Activated CD4-positive, alpha-beta memory T cell treated with anti-CD3 and anti-CD28 coated beads, Interleukin-2, amount 10 ng/mL, durations not matched to agents 7 days and 5 days (primary cell): ENCODE data around the gene PPP2R3A. TPM values are rescaled to one million over a fixed set of nuclear protein-coding genes. Genes with fewer than 3 reads are reported as not detected.

Source experiments
- CTCF ChIA-PET: fragments of 350-600 bp; sonication (Branson Sonifier 250); formaldehyde crosslinking; loops from one replicate; lab custom pipeline; 2021; ENCODE audit warnings: antibody characterized with exemption, inconsistent platforms; lab: Charles Lee
- POLR2A ChIA-PET: fragments of 350-600 bp; sonication (Branson Sonifier 250); formaldehyde crosslinking; loops from one replicate; lab custom pipeline; 2021; ENCODE audit warnings: antibody characterized with exemption; lab: Charles Lee
- DNase-seq: peaks from one replicate; pipeline ENCODE4 v3.0.0-alpha.2; 2020
- H3K27ac Mint-ChIP-seq: one replicate; pipeline ENCODE4 v1.8.0; 2021; ENCODE audit warnings: mild to moderate bottlenecking, mixed read lengths
- H3K27me3 Mint-ChIP-seq: one replicate; pipeline ENCODE4 v1.8.0; 2021; ENCODE audit warnings: mixed read lengths
- H3K36me3 Mint-ChIP-seq: one replicate; pipeline ENCODE4 v1.8.0; 2021; ENCODE audit warnings: low read depth, mixed read lengths
- H3K4me1 Mint-ChIP-seq: one replicate; pipeline ENCODE4 v1.8.0; 2021; ENCODE audit warnings: mixed read lengths
- H3K4me3 Mint-ChIP-seq: one replicate; pipeline ENCODE4 v1.8.0; 2021; ENCODE audit warnings: mild to moderate bottlenecking, mixed read lengths
- H3K9me3 Mint-ChIP-seq: one replicate; pipeline ENCODE4 v1.8.0; 2021; ENCODE audit warnings: mixed read lengths
- total RNA-seq, 2 experiments: library from RNA; stranded (reverse); gene quantifications; one replicate each; pipeline ENCODE4 v1.2.3, GENCODE V29; 2021

The PPP2R3A gene
- total RNA-seq, 2 experiments from 2014 or later: 0.03 TPM; not detected in 1

DNA sequence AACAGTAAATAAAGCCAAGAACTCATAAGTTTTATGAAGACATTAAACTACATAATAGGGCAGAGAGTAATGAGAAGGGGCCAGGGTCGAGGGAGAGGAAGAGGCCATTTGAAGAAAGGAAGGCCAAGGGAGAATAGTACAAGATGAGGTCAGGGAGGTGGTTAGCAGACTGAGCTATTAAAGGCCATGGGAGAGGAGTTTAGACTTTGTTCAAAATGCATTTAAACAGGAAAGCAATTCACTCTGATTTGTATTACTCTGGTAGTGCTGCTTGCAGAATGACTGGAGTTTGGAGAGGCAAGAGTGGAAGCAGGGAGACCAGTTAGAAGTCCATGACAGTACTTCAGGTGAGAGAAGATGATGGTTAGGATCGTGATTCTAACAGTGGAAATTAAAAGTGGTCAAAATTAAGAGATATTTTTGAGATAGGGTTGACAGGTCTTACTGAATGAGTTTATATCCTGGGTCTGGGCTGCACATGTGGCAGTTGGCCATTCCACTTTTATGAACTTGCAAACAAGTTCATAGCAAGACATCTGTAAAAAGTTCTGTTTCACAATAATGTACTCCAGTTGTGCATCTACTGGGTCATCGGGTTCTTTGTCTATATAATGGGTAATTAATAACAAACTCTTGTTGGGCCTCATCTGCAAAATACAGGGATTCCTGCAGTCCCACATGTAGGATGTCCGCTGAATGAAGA, 16.3 kb downstream of the PPP2R3A start:
- CTCF ChIA-PET: no interaction called here
- no peaks in the 10 kb centered on the region for H3K4me1 Mint-ChIP-seq
- peaks cover 4% of the 10 kb centered on the region for H3K27me3 Mint-ChIP-seq
- H3K9me3 Mint-ChIP-seq: no peaks in the 10 kb centered on the region
- H3K27ac Mint-ChIP-seq: no peak overlapping the region
- no peaks in the 10 kb centered on the region for H3K36me3 Mint-ChIP-seq
- no peak for DNase-seq
- POLR2A ChIA-PET: no interaction called here
- no peak overlapping the region for H3K4me3 Mint-ChIP-seq

DNA sequence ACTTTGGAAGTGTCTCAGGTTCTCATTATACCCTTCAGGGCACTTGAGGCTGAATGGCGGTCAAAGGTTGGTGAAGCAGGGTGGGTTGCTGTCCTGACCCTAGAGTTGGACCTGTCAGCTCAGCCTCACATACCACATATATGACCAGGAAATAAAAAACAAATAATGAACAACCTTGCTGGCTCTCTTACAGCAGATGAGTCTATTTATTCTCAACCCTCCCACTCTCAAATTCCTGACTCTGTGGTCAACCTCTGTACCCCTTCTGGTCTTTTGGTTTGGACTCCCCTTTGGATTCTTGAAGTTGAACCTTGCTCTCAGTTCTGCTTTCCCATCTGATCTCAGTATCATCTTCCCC, 16.9 kb downstream of the PPP2R3A start:
- Mint-ChIP-seq H3K9me3 (no peaks in the 10 kb centered on the region), H3K36me3 (no peaks in the 10 kb centered on the region), H3K4me3 (no peak overlapping the region), H3K27me3 (peaks cover 4% of the 10 kb centered on the region), H3K27ac (no peak overlapping the region), H3K4me1 (no peaks in the 10 kb centered on the region)
- ChIA-PET CTCF (no interaction called here), POLR2A (no interaction called here)
- no peak for DNase-seq

DNA sequence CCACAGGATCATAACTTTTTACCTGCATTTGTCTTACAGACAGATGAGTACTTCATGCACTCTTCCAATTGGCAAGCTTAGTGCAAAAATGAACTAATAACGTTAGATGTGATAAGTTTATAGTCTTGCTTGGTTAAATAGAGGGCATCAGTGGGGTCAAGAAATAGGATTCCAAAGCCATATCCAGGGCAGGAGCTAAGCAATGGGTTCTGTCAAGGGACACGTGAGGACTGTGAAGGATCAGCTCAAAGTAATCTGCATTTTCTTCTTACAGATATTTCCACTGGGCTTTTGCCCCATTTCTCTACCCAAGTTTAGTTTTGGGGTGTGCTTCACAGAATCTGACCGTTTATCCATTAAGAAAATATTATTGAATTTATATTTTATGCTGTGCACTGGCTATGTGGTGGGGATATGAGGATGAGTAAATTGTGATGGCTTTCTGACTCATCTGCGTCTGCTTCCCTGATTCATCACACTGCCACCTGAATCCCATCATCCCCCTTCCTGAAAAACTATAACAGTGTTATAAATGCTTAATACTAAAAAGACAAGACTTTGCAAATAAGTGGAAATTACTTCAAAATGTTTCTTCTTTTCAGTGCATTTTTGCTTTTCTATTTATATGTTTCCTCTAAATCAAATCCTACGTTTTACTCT, 17.5 kb downstream of the PPP2R3A start:
- ChIA-PET POLR2A (no interaction called here), CTCF (no interaction called here)
- Mint-ChIP-seq H3K4me1 (no peaks in the 10 kb centered on the region), H3K36me3 (no peaks in the 10 kb centered on the region), H3K9me3 (no peaks in the 10 kb centered on the region), H3K4me3 (no peak overlapping the region), H3K27ac (no peak overlapping the region), H3K27me3 (peaks cover 4% of the 10 kb centered on the region)
- no peak for DNase-seq

DNA sequence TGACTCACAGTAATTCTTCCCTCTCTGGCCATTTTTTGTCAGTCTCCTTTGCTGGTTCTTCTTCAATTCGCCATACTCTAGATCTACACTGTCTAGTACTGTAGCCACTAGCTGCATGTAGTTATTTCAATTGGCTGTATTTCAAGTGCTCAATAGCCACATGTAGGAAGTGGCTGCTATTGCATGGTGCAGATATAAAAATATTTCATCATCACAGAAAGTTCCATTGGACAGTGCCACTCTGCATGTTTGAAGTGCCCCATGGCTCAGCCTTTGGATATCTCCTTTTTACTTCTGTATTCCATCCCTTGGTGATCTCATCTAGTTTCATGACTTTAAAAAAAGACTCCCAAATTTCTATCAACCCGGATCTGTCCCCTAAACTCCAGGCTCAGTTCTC, 22.1 kb downstream of the PPP2R3A start:
- Mint-ChIP-seq H3K36me3 (no peaks in the 10 kb centered on the region), H3K4me1 (no peaks in the 10 kb centered on the region), H3K27ac (no peak overlapping the region), H3K27me3 (peaks cover 14% of the 10 kb centered on the region), H3K4me3 (no peak overlapping the region), H3K9me3 (no peaks in the 10 kb centered on the region)
- CTCF ChIA-PET: no interaction called here
- POLR2A ChIA-PET: no interaction called here
- DNase-seq: no peak

DNA sequence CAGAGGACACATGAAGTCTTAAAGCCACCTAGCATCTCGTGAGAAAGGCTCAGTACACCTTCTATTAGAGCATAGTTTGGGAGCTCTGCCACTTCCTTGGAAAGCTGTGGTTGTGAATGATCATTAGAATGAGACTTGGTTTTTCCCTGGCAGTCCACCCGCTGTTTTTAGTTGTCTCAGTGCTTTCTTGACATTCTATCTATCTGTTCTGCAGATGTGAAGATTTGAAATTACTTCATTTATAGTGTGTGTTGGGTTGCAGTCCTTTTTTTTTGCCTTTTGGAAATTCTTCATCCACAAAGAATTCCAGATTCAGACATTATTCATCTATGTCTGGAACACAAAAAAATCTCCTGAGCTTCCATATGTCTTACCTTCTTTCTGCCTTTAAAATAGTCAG, 23.7 kb downstream of the PPP2R3A start:
- ChIA-PET CTCF (no interaction called here), POLR2A (no interaction called here)
- no peak for DNase-seq
- Mint-ChIP-seq H3K4me1 (no peaks in the 10 kb centered on the region), H3K9me3 (no peaks in the 10 kb centered on the region), H3K27ac (no peak overlapping the region), H3K4me3 (no peak overlapping the region), H3K27me3 (peaks cover 13% of the 10 kb centered on the region), H3K36me3 (no peaks in the 10 kb centered on the region)

- H3K4me3 Mint-ChIP-seq: no peak overlapping the region
- H3K27ac Mint-ChIP-seq: no peak overlapping the region
- POLR2A ChIA-PET: no interaction called here
- CTCF ChIA-PET: no interaction called here
- H3K9me3 Mint-ChIP-seq: no peaks in the 10 kb centered on the region
- no peaks in the 10 kb centered on the region for H3K36me3 Mint-ChIP-seq
- H3K4me1 Mint-ChIP-seq: no peaks in the 10 kb centered on the region
- no peak for DNase-seq
- peaks cover 17% of the 10 kb centered on the region for H3K27me3 Mint-ChIP-seq
Measured at GRCh38 chr3:135990903-135991302, 25.4 kb downstream of the PPP2R3A start.

DNA sequence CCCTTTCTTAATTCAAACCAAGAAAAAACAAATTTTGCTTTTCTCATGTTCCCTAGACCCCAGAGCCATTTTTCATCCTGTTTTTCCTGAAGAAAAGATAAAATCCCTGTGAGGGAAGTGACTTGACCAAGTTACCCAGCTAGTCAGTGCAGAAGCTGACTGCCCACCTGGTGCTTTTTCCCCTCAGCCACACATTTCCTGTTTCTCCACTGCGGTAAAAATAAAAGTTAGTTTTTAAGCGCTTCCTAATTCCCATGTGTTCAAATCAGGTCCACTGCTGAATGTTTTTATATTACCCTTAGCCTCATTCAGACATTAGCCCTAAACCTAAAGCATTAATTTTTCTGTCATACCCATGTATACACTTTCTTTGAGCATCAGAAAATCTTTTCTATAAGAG, 26.1 kb downstream of the PPP2R3A start:
- H3K27me3 Mint-ChIP-seq: peaks cover 17% of the 10 kb centered on the region
- DNase-seq: no peak
- H3K4me1 Mint-ChIP-seq: no peaks in the 10 kb centered on the region
- no peaks in the 10 kb centered on the region for H3K36me3 Mint-ChIP-seq
- H3K27ac Mint-ChIP-seq: no peak overlapping the region
- CTCF ChIA-PET: no interaction called here
- POLR2A ChIA-PET: no interaction called here
- no peak overlapping the region for H3K4me3 Mint-ChIP-seq
- H3K9me3 Mint-ChIP-seq: no peaks in the 10 kb centered on the region

DNA sequence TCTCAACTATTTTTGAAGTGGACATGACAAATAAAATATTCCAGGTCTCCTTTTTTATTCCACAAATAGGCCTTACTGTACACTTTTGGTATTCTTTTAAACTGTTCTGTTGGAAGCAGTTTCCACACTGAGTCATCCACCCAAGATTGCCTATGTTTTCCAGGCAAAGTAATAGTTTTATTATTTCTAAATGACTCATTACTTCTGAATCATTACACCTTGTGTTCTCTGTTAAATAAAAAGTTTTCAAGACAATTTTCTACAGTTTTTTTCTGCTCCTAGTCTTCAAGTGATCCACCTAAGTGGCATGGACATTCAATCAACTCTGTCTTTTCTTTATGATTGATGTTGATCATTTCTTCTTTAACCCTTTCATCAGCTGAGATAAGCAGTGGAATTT, 26.5 kb downstream of the PPP2R3A start:
- H3K36me3 Mint-ChIP-seq: no peaks in the 10 kb centered on the region
- DNase-seq: no peak
- H3K4me1 Mint-ChIP-seq: no peaks in the 10 kb centered on the region
- H3K4me3 Mint-ChIP-seq: no peak overlapping the region
- H3K27me3 Mint-ChIP-seq: peaks cover 17% of the 10 kb centered on the region
- H3K9me3 Mint-ChIP-seq: no peaks in the 10 kb centered on the region
- CTCF ChIA-PET: no interaction called here
- H3K27ac Mint-ChIP-seq: no peak overlapping the region
- POLR2A ChIA-PET: no interaction called here

GRCh38 chr3:135994708-135995337, 29.3 kb downstream of the PPP2R3A start:
- ChIA-PET CTCF (no interaction called here), POLR2A (no interaction called here)
- Mint-ChIP-seq H3K4me1 (no peaks in the 10 kb centered on the region), H3K27ac (no peak overlapping the region), H3K9me3 (no peaks in the 10 kb centered on the region), H3K4me3 (no peak overlapping the region), H3K36me3 (no peaks in the 10 kb centered on the region), H3K27me3 (peaks cover 18% of the 10 kb centered on the region)
- DNase-seq: no peak

GRCh38 chr3:135995766-135996165, 30.2 kb downstream of the PPP2R3A start:
- H3K4me3 Mint-ChIP-seq: no peak overlapping the region
- H3K36me3 Mint-ChIP-seq: no peaks in the 10 kb centered on the region
- H3K4me1 Mint-ChIP-seq: no peaks in the 10 kb centered on the region
- ChIA-PET POLR2A (no interaction called here), CTCF (no interaction called here)
- DNase-seq: no peak
- no peaks in the 10 kb centered on the region for H3K9me3 Mint-ChIP-seq
- peaks cover 23% of the 10 kb centered on the region for H3K27me3 Mint-ChIP-seq
- no peak overlapping the region for H3K27ac Mint-ChIP-seq

DNA sequence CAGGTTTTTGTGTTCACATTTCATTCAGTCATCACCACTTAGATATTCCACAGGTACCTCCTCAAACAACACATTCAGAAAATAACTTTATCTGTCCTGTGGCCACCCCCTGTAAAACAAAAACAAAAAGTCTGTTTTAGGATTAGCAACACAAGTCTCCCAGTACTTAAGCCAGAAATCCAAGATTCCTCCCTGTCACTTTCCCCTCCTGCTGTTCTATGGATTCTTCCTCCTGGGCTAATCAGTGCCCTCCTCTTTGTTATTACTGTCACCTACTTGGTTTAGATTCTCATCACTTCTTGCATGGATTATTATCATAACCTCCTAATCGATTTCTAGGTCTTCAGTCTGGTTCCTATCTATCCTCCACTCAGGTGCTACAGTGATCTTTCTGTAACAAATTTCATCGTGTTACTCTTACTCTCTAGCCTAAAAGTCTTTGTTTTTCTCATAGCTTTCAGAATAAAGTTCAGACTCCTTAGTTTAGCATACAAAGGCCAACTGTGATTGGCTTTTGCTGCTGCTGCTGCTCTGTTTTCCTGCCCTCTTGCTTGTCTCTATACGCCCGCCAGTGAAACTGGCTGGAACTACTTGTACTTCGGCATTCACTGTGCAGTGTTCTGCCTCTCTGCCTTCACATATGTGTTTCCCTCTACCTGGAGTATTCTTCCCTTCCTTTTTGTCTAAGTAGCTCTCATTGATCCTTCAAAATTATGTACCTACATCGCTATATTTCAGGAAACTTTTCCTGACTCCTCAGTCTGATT, 32.2 kb downstream of the PPP2R3A start:
- Mint-ChIP-seq H3K4me3 (no peak overlapping the region), H3K4me1 (no peaks in the 10 kb centered on the region), H3K9me3 (no peaks in the 10 kb centered on the region), H3K27ac (no peak overlapping the region), H3K36me3 (no peaks in the 10 kb centered on the region), H3K27me3 (peaks cover 14% of the 10 kb centered on the region)
- CTCF ChIA-PET: no interaction called here
- DNase-seq: no peak
- POLR2A ChIA-PET: no interaction called here

DNA sequence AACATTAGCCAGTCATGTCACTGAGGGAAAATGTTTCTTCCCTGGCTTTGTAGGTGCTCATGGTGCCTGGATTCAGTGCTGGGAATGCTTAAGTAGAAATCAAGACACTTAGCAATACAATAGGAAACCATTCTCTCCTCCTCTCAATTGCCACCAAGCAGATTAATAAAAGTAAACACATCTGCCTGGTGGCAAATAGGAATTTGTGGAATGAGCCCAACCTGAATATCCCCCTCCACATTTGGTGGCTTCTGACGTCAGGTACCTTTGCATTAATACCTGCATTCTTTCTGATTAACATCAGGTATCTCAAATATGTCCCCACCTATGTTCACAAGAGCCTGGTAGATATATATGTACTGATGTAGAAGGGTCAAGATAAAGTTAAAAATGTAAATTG, 42.7 kb downstream of the PPP2R3A start:
- CTCF ChIA-PET: no interaction called here
- peaks cover 2% of the 10 kb centered on the region for H3K27me3 Mint-ChIP-seq
- POLR2A ChIA-PET: no interaction called here
- no peaks in the 10 kb centered on the region for H3K9me3 Mint-ChIP-seq
- DNase-seq: no peak
- H3K4me1 Mint-ChIP-seq: no peaks in the 10 kb centered on the region
- no peaks in the 10 kb centered on the region for H3K36me3 Mint-ChIP-seq
- no peak overlapping the region for H3K27ac Mint-ChIP-seq
- H3K4me3 Mint-ChIP-seq: no peak overlapping the region

DNA sequence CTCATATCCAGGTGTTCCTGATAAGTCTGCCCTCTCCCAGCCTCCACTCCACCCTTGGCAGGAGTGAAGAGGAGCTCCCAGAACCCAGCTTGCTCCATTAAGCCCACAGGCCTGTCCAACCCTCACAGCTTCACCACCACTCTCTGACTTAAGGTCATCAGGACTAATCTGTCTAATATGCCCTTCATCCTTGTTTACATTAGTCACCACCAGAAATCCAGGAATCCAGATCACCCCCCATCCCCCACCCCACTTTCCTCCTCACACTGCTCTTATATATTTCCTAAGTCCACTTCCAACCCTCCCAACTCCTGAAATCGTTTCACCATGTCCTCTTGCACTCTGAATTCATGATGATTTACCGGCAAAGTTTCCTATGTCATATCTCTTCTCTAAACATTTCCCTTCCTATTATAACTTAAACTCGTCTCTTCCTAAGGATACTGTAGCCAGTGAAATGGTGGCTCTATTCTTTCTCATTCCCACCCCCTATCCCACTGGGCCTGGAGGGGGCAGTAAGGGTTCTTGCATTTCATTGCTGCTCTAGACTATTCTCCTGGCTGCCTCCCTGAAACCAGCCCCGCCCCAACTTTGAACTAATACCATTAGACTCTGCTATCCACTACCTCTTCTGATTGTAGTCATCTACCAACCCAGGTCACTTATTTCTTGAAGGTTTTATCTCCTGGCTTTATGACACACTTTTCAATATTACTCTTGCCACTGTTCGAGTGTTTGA, 43.4 kb downstream of the PPP2R3A start:
- Mint-ChIP-seq H3K4me1 (no peaks in the 10 kb centered on the region), H3K9me3 (no peaks in the 10 kb centered on the region), H3K36me3 (no peaks in the 10 kb centered on the region), H3K4me3 (no peak overlapping the region), H3K27me3 (peaks cover 2% of the 10 kb centered on the region), H3K27ac (no peak overlapping the region)
- no peak for DNase-seq
- CTCF ChIA-PET: no interaction called here
- POLR2A ChIA-PET: no interaction called here
